GM18951 (cell line): Measurements from ENCODE around the gene HAT1.

Experiments used
- POLR2A ChIP-seq: IDR thresholded peaks from 4 replicates; pipeline ENCODE4 v1.6.1; 2011; ENCODE audit warnings: mild to moderate bottlenecking; ENCODE audit not compliant: insufficient read length, insufficient read depth; ENCODE audit errors: extremely low read depth
- in situ Hi-C: fragments of 300-500 bp; cut with MboI; formaldehyde crosslinking; loops from one replicate; pipeline ENCODE4 v1.12.0; 2022; ENCODE audit warnings: low sequenced_read_pairs, mixed read lengths, inconsistent platforms; ENCODE audit not compliant: unreplicated experiment

HAT1 gene, protein sequence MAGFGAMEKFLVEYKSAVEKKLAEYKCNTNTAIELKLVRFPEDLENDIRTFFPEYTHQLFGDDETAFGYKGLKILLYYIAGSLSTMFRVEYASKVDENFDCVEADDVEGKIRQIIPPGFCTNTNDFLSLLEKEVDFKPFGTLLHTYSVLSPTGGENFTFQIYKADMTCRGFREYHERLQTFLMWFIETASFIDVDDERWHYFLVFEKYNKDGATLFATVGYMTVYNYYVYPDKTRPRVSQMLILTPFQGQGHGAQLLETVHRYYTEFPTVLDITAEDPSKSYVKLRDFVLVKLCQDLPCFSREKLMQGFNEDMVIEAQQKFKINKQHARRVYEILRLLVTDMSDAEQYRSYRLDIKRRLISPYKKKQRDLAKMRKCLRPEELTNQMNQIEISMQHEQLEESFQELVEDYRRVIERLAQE

DNA sequence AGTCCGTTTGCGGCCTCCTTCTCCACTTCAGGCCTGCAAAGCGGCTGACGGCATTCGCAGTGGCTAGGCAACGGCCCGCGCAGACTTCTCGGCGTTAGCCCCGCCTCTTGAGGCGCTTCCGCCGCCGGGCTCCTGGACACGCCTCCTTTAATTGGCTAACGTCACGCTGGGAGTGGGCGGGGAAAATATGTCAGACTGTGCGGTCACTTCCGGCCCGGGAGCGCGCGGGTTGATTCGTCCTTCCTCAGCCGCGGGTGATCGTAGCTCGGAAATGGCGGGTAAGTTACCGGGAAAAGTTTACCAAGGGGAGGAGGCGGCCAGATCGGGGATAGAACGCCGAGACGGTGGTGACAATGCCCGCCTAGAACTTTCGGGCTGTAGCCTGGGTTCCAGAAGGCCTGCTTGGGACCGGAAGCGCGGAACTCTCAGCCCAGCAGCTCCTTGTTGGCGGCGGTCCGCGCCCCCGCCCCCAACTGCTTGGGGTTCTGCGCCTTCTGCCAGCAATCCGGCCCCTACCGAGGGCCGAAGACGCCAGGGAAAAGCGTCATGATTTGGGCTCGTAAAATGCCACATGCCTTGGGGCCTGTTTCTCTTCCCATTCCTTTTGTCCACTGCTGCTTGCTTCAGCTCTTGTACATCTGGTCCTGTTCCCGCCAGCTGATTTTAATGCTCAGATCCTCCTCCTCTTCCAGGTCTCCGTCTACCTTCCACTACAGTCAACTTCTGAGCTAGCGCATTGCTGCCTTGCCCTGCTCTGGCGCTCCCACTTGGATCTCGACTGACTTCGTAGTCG, at the start of gene HAT1:
Gene HAT1, plus strand, starts transcription at position 232 of the 793 bp plus-strand sequence. Its CDS starts 40 bp downstream, at position 272.
- in situ Hi-C loops = no loop called here
- peak; percentile 66 for TF ChIP-seq POLR2A

DNA sequence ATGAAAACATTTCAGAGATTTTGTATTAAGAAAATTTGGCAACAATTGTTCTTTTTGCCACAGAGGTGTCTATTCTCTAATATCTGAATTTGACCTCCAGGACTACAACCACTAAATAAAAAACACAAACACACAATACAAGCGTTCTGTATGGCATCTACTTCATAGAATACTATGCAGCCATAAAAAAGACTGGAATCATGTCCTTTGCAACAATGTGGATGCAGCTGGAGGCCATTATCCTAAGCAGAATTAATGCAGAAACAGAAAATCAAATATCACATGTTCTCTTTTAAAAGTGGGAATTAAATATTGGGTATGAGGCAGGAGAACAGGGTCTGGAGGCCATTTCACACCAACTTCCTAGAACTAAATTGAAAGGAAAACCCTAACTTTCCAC, 47.7 kb upstream of the HAT1 start:
- TF ChIP-seq POLR2A = no peak
- in situ Hi-C loops = no loop called here

DNA sequence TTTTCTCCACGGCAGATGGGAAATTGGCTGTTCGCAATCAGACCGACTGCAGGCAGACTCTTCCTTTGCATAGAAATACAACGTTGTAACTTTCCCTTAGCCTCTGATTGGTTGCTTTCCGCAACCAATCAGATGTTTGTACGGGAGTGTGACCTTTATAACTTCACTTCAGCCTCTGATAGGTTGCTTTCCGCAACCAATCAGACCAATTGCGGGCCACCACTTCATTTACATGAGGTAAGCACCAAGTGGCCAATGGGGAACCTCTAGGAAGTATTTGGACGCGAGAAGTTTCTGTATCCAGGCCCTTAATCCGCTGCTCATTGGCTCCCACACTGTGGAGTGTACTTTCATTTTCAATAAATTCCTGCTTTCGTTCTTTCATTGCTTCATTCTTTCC, 47.3 kb upstream of the HAT1 start:
- no peak for TF ChIP-seq POLR2A
- in situ Hi-C loops = no loop called here

DNA sequence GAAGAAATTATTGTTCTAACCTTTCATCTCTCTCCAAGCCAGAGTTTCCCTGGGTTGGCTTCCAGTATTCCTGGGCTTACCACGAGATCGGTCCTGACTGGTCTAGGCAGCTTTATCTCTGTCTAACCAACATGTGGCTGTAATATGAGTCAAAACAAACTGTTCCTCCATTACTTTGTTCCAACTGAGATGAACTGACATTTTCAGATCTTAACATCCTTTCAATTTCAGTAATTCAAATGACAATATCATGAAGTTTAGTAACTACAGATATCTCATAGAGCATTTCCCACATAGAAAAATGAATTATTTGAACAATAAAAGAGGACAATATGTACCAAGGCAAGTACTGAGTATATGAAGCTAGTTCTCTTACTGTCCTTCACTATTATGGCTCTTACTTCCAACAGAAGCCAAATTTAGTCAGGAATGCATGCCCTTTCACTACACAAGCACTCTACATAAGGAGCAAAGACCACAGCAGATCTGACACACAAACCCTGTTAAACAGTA, 43.7 kb upstream of the HAT1 start:
- in situ Hi-C loops = no loop called here
- no peak for TF ChIP-seq POLR2A

DNA sequence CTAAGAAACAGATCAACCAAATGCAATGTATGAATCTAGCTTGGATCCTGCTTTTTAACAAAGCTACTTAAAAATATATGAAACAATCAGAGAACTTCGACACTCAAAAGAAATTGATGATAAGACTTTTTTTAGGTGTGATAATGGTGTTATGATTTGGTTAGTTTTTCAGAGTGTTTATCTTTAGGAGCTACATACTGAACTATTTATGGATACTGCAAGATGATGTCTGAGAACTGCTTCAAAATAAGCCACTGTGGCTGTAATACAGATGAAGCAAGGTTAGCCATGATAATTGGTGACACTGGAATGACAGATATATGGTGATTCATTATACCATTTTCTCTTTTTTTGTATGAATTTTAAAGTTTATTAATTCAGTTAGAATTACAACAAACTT, 42.4 kb upstream of the HAT1 start:
- in situ Hi-C loops = no loop called here
- no peak for TF ChIP-seq POLR2A

DNA sequence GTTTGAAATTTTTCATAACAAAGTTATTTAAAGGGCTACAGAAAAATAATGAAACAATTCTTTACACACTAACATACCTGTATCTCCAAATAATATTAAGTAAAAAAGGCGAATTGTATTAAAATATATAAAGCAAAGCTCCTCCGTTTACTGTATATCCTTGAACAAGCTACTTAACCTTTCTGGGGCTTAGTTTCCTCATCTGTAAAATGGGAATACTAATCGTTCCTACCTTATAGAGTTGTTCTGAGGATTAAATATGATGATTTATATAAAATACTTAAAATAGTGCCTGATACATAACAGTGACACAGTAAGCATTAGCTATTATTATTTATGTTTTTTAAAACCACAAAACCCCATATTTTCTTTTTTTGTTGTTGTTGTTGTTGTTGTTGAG, 41.5 kb upstream of the HAT1 start:
- no peak for TF ChIP-seq POLR2A
- in situ Hi-C loops = no loop called here

DNA sequence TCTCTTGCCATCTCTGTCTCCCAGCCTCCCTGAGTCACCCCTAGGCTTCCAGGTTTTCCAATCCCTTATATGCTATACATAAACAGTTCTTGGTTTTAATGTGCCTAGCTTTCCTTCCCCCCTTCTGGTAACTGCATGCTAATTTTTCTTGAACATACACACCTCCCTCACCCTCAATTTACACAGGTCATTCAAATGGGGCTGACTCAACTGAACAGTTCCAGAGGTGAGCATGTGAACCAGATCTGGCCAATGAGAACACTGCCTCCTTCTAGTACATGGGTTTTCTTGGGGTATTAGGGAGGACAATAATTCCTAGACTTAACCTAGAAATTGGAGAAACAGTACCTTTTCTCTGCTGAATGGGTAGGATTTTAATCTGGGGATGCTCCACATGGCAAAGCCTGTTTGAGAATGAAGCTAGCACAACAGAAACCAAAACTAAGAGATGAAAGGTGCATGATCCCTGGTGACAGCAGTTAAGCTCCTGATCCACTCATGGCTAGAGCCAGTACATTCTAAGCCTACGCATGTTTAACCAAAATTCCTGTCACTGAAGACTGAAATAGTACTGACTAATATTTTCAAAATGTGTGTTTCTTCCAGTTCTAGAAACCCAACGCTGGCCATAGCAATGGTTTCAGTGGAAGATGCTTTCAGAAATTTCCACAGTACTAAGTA, 40.0 kb upstream of the HAT1 start:
- in situ Hi-C loops = no loop called here
- no peak for TF ChIP-seq POLR2A

DNA sequence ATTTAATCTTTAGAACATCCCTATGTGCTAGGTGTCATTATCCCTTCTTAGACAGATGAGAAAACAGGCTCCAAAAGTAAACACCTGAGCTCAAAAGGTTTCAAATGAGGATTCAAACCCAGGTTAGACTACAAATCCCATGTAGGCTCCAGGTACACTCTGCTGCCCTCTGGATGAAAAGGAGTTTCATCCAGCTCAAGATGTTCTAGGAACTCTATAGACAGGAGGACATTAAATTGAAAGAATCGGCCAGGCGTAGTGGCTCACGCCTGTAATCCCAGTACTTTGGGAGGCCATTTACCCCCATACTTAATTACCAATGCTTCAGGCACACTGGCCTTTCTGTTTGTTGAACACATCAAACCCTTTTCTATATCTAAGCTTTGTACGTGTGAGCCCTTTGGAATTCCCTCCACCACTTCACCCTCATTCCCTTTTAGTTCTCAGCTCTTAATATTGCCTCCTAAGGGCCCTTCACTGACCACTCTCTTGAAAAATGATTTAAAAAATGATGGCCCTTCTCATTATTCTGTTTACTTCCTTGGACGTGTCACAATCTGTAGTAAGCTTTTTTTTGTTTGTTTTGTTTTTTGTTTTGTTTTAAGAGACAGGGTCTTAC, 38.9 kb upstream of the HAT1 start:
- TF ChIP-seq POLR2A = no peak
- in situ Hi-C loops = no loop called here

DNA sequence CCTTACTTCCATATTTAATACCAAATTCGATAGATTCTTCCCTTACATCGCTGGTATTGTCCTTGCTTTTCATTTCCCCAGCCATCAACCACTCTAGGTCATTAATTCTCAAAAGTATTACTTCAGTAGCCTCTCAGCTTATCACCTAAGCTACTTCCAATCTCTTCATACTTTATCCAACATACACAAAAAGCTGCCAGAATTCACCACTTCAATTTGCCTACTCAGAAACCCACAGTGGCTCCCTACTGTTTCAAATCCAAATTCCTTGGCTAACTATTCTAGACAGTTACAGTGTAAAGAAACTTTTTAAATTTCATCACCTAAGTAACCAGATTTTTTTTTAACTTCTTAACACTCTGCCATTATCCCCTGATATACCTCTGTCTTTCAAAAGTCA, 32.9 kb upstream of the HAT1 start:
- TF ChIP-seq POLR2A = no peak
- in situ Hi-C loops = no loop called here

DNA sequence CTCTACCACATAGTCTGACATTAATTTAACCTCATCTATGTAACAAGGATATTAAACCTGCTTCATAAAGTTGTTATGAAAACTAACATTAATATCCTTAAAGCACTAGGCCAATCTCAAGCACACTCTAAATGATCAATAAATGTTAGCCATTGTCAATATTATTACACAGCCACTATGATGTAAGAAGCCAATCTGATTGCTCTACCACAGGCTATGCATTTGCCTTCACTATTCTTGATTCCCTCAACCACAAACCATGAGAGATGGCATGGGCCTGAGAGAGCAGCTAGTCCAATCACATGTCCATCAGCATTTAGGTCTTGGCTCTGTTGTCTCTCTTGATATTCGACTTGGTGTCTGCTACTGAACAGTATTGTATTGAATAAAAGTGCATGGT, 32.5 kb upstream of the HAT1 start:
- no peak for TF ChIP-seq POLR2A
- in situ Hi-C loops = no loop called here

DNA sequence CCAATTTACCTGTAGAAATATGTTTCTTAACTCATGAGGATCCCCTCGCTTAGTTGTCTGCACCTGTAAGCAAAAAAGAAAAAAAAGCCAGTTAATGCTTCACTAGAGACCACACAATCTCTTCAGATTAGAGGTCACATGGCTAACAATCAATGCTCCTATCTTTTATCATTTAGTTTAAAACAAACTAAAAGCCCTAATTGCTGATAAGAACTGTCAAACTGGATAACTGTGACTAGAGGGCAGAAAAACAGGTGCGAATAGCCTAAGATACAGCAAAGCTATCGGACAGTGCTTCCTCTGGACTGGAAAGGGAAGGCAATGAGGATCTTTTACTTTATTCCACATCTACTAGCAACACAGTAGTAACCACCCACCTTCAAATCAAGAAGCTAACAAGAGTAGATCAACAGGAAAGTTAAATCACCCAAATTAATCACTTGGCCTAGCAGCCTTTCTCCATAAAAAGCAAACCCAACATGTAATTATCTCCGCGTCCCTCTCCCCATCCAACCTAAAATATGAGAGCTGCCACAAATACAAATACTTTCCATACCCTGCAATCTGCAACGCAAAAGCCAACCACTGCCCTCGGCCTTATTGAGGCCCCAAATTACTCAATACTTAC, 29.0 kb upstream of the HAT1 start:
- in situ Hi-C loops = no loop called here
- TF ChIP-seq POLR2A = no peak

DNA sequence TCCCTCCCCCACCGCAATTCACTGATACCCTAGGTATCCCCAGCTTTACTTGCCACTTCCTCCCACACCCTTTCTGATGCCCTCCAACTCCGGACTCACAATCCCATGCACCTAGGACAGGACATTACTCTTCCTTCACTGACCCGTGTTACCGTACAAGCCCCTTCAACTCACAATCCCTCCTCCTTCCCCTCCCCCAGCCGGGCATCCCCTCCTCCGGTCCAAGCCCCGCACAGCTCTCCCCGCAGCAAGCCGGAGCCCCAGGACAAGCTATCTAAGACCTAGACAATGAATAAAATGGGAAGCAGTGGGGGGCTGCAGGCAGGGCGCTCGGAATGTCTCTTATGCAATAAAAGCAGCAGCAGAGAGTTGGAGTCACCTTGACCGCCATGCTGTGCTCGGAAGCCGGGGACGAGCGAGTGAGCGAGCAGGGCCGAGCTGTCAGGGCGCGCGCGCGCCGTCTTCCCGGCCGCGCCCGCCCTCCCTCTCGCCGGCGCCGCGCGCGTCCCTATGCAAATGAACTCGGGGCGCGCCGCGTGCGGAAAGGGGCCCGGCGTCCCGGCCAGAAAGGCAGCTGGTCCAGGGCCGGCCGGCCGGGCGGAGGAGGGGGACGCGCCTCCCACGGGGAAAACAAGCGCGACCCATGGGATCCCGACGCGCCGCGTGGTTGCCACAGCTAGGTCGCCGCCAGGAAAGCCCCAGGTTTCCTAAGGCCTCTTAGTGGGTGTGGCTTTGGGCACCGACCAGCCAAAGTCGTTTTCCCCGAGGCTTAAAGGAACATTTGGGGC, 28.2 kb upstream of the HAT1 start, which contains the start of gene SLC25A12:
Gene SLC25A12, minus strand, starts transcription at position 421 of the 788 bp plus-strand sequence. Its CDS starts 30 bp downstream, at position 391.
- TF ChIP-seq POLR2A = peak; percentile 87
- in situ Hi-C loops = no loop called here
